NCI-H2081 treated with DMSO at 0.1 percent for 48 hours (cell line): ENCODE measurements around the gene C19orf33.
"Not testable (repeated sequence)": the region's sequence is repeated elsewhere in the genome, so short reads cannot be mapped to it uniquely, and the experiment has no call there.

ENCODE experiments used
- DNase-seq: peaks from one replicate; lab custom pipeline; 2025; lab: John Stamatoyannopoulos, UW

Gene C19orf33

GRCh38 chr19:38339011-38339410 is 35.0 kb downstream of the C19orf33 start:
- DNase-seq, result not testable (repeated sequence)

DNA sequence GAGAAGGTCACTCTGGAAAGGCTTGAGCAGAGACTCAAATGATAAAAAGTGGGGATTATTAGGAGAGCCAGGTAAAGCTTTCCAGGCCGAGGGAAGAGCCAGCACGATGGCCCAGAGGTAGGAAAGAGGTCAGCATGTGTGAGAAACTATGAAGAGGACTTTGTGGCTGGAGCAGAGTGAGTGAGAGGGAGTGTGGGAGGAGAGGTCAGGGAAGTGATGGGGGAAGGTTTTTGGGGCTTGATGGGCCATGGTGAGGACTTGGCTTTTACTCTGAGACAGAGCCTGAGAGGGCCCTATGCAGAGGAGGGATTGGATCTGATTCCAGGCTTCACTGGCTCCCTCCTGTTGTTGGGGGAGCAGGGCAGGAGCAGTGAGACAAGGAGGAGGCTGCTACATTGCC is 36.9 kb downstream of the C19orf33 start:
- DNase-seq, result no peak

GRCh38 chr19:38346837-38347236 is 42.8 kb downstream of the C19orf33 start:
- DNase-seq, result no peak

DNA sequence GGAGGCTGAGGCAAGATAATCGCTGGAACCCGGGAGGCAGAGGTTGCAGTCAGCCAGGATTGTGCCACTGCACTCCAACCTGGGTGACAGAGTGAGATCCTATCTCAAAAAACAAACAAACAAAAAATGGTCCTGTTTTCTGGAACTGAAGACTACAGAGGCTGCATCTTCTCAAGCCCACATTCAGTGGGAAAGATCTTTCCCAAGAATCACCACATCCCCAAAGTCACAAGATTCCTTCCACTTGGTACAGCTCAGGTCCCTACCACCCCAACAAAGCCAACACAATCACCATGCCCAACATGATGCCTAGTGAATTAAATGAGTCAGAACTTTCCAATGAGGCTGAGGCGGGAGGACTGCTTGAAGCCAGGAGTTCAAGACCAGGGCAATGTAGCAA is 46.8 kb downstream of the C19orf33 start:
- no peak for DNase-seq

GRCh38 chr19:38351865-38352395 is 47.9 kb downstream of the C19orf33 start:
- DNase-seq, result no peak

GRCh38 chr19:38352611-38353010 is 48.6 kb downstream of the C19orf33 start:
- no peak for DNase-seq
